ENCODE results near the gene PDE4B.

GRCh38 chr1:65997693-65998092 is 205.0 kb downstream of the PDE4B start:
- TF ChIP-seq CTCF (IDR thresholded peaks at IDR 0.05) (no peak), POLR2A (IDR thresholded peaks at IDR 0.05) (no peak), POLR2AphosphoS5 (IDR thresholded peaks at IDR 0.05) (no peak)
